ENCODE measurements around the gene FZD7.

Gene FZD7

DNA sequence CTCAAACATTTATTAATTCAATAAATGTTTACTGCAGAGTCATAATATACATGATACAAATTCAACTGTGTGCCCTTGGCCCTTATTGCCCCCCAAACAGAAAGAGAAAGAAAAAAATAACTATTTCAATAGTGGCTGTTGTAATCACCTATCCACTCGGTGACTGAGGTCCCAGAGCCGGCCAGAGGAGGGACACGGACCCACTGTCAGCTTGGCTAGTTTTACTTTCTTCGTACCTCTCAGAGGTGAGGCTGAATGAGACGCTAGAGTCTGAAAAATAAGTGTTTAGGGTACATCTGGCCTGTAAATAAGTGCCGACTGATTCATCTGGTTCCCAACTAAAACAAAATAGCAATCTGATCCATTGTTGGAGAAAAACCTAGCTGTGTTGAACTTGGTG lies 31.3 kb upstream of the FZD7 start:
- H3K9me3 ChIP-seq (ENCODE audit: control insufficient read depth, insufficient read depth, low read length): no peaks in the 10 kb centered on the region
- peaks cover 6% of the 10 kb centered on the region; the same call in 1 of the 2 replicates for H3K4me1 ChIP-seq (ENCODE audit: insufficient read depth, low read length)
- no peaks in the 10 kb centered on the region for H3K36me3 ChIP-seq (ENCODE audit: insufficient read depth, low read length)
- H3K9ac ChIP-seq (ENCODE audit: low read depth, low read length): no peak overlapping the region

GRCh38 chr2:202005272-202005887 lies 28.3 kb upstream of the FZD7 start:
- Histone ChIP-seq H3K36me3 (ENCODE audit: insufficient read depth, low read length) (no peaks in the 10 kb centered on the region; the same call in 1 of the 2 replicates), H3K9me3 (ENCODE audit: control insufficient read depth, insufficient read depth, low read length) (no peaks in the 10 kb centered on the region), H3K4me1 (ENCODE audit: insufficient read depth, low read length) (peaks cover 8% of the 10 kb centered on the region; the same call in 1 of the 2 replicates), H3K9ac (ENCODE audit: low read depth, low read length) (no peak overlapping the region)

GRCh38 chr2:202006301-202006700 lies 27.4 kb upstream of the FZD7 start:
- no peaks in the 10 kb centered on the region; the same call in 1 of the 2 replicates for H3K36me3 ChIP-seq (ENCODE audit: insufficient read depth, low read length)
- H3K9ac ChIP-seq (ENCODE audit: low read depth, low read length): no peak overlapping the region
- H3K9me3 ChIP-seq (ENCODE audit: control insufficient read depth, insufficient read depth, low read length): no peaks in the 10 kb centered on the region
- H3K4me1 ChIP-seq (ENCODE audit: insufficient read depth, low read length): peaks cover 8% of the 10 kb centered on the region; the same call in 1 of the 2 replicates

DNA sequence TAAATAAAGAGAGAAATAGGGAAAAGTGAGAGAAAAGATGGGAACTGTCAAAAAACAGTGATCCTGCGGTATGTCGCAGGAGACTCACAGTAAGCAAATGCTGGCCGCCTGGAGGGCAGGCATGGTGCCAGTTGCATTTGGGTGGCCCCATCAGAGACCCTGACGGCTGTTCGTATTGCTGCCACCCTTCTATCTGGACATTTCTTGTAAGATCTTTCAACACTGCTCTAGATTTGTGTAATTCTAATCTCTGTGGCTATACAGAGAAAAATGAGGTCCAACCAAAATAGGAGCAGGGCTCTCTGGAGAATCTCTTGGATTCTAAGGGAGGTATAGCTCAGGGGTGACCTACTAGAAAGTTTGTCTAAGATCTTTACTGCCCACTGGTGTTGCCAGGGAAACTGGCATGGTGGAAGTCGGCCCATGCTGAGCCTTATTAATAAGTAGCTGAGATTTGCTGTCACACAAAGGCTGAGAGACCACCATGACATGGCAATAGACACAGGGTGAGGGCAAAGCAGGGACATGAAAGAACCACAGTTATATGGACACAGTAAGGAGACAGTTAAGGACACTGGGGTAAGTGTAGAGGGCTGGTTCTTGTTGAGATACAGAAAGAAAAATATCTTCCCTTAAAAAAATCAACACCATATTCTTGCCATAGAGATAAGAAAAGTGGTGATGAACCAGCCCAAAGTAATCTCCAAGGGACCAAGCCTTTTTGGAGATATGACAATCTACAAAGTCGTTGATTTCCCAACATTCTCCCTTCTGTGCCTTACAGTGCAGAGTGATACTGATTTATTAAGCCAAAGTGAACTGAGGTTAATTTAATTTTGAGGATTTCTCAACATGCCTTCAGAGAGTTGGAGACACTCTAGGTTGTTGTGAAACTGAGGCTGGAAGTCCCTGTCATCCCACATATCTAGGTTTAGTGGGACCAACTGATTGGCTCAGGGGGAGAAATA lies 26.4 kb upstream of the FZD7 start:
- no peaks in the 10 kb centered on the region; the same call in 1 of the 2 replicates for H3K36me3 ChIP-seq (ENCODE audit: insufficient read depth, low read length)
- H3K9ac ChIP-seq (ENCODE audit: low read depth, low read length): no peak overlapping the region
- H3K4me1 ChIP-seq (ENCODE audit: insufficient read depth, low read length): peaks cover 8% of the 10 kb centered on the region; the same call in 1 of the 2 replicates
- no peaks in the 10 kb centered on the region for H3K9me3 ChIP-seq (ENCODE audit: control insufficient read depth, insufficient read depth, low read length)

GRCh38 chr2:202007983-202008354 lies 25.7 kb upstream of the FZD7 start:
- Histone ChIP-seq H3K9me3 (ENCODE audit: control insufficient read depth, insufficient read depth, low read length) (no peaks in the 10 kb centered on the region), H3K9ac (ENCODE audit: low read depth, low read length) (no peak overlapping the region), H3K4me1 (ENCODE audit: insufficient read depth, low read length) (peaks cover 8% of the 10 kb centered on the region; the same call in 1 of the 2 replicates), H3K36me3 (ENCODE audit: insufficient read depth, low read length) (no peaks in the 10 kb centered on the region; the same call in 1 of the 2 replicates)

DNA sequence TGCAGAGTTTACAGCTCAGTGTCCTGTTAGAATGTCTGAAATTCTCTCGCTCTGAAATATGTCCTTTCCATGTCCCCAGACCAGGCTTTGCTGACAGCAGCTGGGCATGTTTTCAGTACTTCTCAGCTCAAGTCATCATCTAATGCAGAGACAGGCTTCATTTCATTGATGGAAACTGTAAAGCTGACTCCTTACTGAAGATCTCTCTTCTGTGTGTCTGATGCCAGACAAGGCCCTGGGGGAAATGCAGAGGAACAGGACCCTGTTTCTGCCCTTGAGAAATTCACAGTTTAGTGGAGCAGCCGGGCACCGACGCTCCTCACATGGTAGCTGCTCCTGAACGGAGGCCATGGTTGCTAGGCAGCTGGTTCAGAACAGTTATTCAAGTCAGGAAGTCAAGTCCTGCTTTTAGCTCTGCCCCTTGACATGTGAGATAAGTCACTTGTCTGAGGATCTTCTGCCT lies 24.6 kb upstream of the FZD7 start:
- Histone ChIP-seq H3K9me3 (ENCODE audit: control insufficient read depth, insufficient read depth, low read length) (no peaks in the 10 kb centered on the region), H3K4me1 (ENCODE audit: insufficient read depth, low read length) (peaks cover 8% of the 10 kb centered on the region; the same call in 1 of the 2 replicates), H3K9ac (ENCODE audit: low read depth, low read length) (no peak overlapping the region), H3K36me3 (ENCODE audit: insufficient read depth, low read length) (no peaks in the 10 kb centered on the region; the same call in 1 of the 2 replicates)

DNA sequence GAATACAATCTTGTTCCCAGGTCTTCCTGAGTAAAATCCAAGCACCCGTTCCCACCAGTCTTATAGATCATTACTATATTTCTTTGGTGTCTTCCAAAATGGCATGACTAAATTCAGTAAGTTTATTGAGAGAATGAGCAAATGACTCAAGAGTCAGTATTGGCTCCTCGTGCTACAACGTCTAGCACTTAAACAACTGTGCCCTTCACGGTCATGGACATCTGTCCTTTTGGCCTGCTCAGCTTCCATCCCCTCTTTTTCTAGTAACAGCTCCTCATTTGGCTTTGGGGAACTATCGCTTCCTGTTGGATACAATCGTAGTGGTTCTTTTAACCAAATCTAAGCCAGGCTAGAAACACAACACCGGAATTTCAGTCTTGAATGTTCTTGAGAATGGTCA lies 24.1 kb upstream of the FZD7 start:
- H3K4me1 ChIP-seq (ENCODE audit: insufficient read depth, low read length): peaks cover 8% of the 10 kb centered on the region; the same call in 1 of the 2 replicates
- no peaks in the 10 kb centered on the region for H3K9me3 ChIP-seq (ENCODE audit: control insufficient read depth, insufficient read depth, low read length)
- no peak overlapping the region for H3K9ac ChIP-seq (ENCODE audit: low read depth, low read length)
- H3K36me3 ChIP-seq (ENCODE audit: insufficient read depth, low read length): no peaks in the 10 kb centered on the region; the same call in 1 of the 2 replicates

DNA sequence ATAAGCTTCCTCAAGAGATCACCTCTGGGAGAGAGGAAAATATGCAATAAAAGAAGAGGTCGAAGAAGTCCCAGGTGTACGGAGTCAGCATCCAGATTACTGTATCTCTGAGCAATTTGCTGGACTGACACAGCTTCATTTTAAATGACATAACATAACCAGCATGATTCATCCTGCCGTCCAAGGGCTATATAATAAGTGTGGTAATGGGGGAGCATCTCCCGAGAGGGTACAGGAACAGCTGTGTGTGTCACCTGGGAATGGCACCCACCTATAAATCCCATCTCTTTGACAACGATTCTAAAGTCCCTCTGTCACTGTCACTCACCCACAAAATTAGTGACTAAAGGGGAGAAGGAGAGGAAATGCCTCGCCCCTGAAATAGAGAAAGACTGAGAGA lies 19.3 kb upstream of the FZD7 start:
- Histone ChIP-seq H3K4me1 (ENCODE audit: insufficient read depth, low read length) (no peaks in the 10 kb centered on the region), H3K9ac (ENCODE audit: low read depth, low read length) (no peak overlapping the region), H3K9me3 (ENCODE audit: control insufficient read depth, insufficient read depth, low read length) (no peaks in the 10 kb centered on the region), H3K36me3 (ENCODE audit: insufficient read depth, low read length) (no peaks in the 10 kb centered on the region; the same call in 1 of the 2 replicates)

GRCh38 chr2:202014759-202015211 lies 18.9 kb upstream of the FZD7 start:
- Histone ChIP-seq H3K4me1 (ENCODE audit: insufficient read depth, low read length) (no peaks in the 10 kb centered on the region), H3K9ac (ENCODE audit: low read depth, low read length) (no peak overlapping the region), H3K9me3 (ENCODE audit: control insufficient read depth, insufficient read depth, low read length) (no peaks in the 10 kb centered on the region), H3K36me3 (ENCODE audit: insufficient read depth, low read length) (no peaks in the 10 kb centered on the region; the same call in 1 of the 2 replicates)

GRCh38 chr2:202015471-202015870 lies 18.2 kb upstream of the FZD7 start:
- H3K4me1 ChIP-seq (ENCODE audit: insufficient read depth, low read length): no peaks in the 10 kb centered on the region; the same call in 1 of the 2 replicates
- H3K36me3 ChIP-seq (ENCODE audit: insufficient read depth, low read length): no peaks in the 10 kb centered on the region
- H3K9ac ChIP-seq (ENCODE audit: low read depth, low read length): no peak overlapping the region
- H3K9me3 ChIP-seq (ENCODE audit: control insufficient read depth, insufficient read depth, low read length): no peaks in the 10 kb centered on the region

GRCh38 chr2:202016579-202017227 lies 17.0 kb upstream of the FZD7 start:
- Histone ChIP-seq H3K4me1 (ENCODE audit: insufficient read depth, low read length) (no peaks in the 10 kb centered on the region; the same call in 1 of the 2 replicates), H3K9me3 (ENCODE audit: control insufficient read depth, insufficient read depth, low read length) (no peaks in the 10 kb centered on the region), H3K9ac (ENCODE audit: low read depth, low read length) (no peak overlapping the region)

DNA sequence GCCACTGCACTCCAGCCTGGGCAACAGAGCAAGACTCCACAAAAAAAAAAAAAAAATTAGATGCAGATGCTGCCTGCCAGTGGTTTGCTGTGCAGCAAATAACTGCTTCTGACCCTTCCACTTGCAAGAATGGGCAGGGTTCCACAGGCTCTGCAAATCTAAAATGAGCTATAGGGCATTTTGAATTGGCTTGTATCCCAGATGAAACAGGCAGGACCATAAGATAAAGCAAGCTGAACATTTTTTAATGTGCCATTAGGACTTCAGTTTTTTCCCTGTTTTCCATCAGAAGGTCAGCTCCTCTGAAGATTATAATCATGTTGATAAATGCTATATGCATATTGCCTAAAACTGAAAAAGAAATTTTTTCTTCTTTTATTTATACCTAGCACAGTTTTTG lies 15.7 kb upstream of the FZD7 start:
- Histone ChIP-seq H3K4me1 (ENCODE audit: insufficient read depth, low read length) (no peaks in the 10 kb centered on the region; the same call in 1 of the 2 replicates), H3K9ac (ENCODE audit: low read depth, low read length) (no peak overlapping the region), H3K36me3 (ENCODE audit: insufficient read depth, low read length) (no peaks in the 10 kb centered on the region), H3K9me3 (ENCODE audit: control insufficient read depth, insufficient read depth, low read length) (no peaks in the 10 kb centered on the region)

More at GRCh38 chr2:202016579-202017227, 17.0 kb upstream of the FZD7 start:
- H3K36me3 ChIP-seq (ENCODE audit: insufficient read depth, low read length): no peaks in the 10 kb centered on the region

DNA sequence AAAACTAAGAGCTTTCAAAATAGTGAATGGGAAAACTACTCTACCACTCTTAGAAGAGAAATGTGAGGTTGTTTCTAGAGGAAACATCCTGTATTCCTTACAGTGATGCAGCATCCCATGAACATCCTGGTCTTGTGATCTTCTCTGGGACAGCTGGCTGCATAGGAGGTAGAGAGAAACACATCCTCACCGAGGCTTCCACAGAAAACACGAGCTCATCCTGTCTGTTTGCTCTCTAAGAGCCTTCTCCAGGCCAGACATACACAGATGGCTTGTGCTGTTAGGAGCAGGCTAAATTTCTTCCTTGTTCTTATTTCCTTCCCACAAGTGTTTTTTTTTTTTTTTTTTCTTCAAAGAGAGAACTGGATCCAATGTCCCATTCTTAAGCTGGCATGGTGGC lies 14.7 kb upstream of the FZD7 start:
- H3K36me3 ChIP-seq (ENCODE audit: insufficient read depth, low read length): no peaks in the 10 kb centered on the region
- no peaks in the 10 kb centered on the region for H3K9me3 ChIP-seq (ENCODE audit: control insufficient read depth, insufficient read depth, low read length)
- H3K9ac ChIP-seq (ENCODE audit: low read depth, low read length): no peak overlapping the region

More for the DNA sequence above, 14.7 kb upstream of the FZD7 start:
- H3K4me1 ChIP-seq (ENCODE audit: insufficient read depth, low read length): peaks cover 2% of the 10 kb centered on the region; the same call in 1 of the 2 replicates

Measured in ES-I3 (cell line).